ENCODE measurements around the gene PGRMC1.
"Not testable (repeated sequence)": the region's sequence is repeated elsewhere in the genome, so short reads cannot be mapped to it uniquely, and the experiment has no call there.

PGRMC1 gene

GRCh38 chrX:119290476-119290875 is 54.4 kb downstream of the PGRMC1 start:
- TF ChIP-seq ZFX (IDR thresholded peaks at IDR 0.05; ENCODE audit: borderline replicate concordance): no peak
- TF ChIP-seq, protein P1, sequence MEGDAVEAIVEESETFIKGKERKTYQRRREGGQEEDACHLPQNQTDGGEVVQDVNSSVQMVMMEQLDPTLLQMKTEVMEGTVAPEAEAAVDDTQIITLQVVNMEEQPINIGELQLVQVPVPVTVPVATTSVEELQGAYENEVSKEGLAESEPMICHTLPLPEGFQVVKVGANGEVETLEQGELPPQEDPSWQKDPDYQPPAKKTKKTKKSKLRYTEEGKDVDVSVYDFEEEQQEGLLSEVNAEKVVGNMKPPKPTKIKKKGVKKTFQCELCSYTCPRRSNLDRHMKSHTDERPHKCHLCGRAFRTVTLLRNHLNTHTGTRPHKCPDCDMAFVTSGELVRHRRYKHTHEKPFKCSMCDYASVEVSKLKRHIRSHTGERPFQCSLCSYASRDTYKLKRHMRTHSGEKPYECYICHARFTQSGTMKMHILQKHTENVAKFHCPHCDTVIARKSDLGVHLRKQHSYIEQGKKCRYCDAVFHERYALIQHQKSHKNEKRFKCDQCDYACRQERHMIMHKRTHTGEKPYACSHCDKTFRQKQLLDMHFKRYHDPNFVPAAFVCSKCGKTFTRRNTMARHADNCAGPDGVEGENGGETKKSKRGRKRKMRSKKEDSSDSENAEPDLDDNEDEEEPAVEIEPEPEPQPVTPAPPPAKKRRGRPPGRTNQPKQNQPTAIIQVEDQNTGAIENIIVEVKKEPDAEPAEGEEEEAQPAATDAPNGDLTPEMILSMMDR (IDR thresholded peaks at IDR 0.05): no peak
- H3K27ac ChIP-seq: no peak overlapping the region

- not testable (repeated sequence) for H3K27ac ChIP-seq
Observed at GRCh38 chrX:119291246-119291645, 55.2 kb downstream of the PGRMC1 start.

GRCh38 chrX:119292445-119292844 is 56.4 kb downstream of the PGRMC1 start:
- TF ChIP-seq, protein P1 (IDR thresholded peaks at IDR 0.05): no peak
- no peak for TF ChIP-seq ZFX (IDR thresholded peaks at IDR 0.05; ENCODE audit: borderline replicate concordance)
- H3K27ac ChIP-seq: no peak overlapping the region

All from 22Rv1 (cell line).